H1 (cell line): ENCODE measurements around the gene OAS3. TPM values are rescaled to one million over a fixed set of nuclear protein-coding genes. Genes with fewer than 3 reads are reported as not detected.

Source experiments
- CTCF ChIA-PET: fragments of 300-600 bp; sonication (Branson Sonifier 250); formaldehyde crosslinking; loops from one replicate; lab custom pipeline; 2021; ENCODE audit not compliant: partially characterized antibody; lab: Charles Lee
- POLR2A ChIA-PET: fragments of 300-600 bp; sonication (Branson Sonifier 250); formaldehyde crosslinking; loops from one replicate; lab custom pipeline; 2021; ENCODE audit warnings: inconsistent platforms; ENCODE audit not compliant: partially characterized antibody; lab: Charles Lee
- DNase-seq, 2 experiments: peaks; one replicate each; pipeline versions ENCODE4 v3.0.0 to v3.0.0-alpha.2; 2010 to 2022; ENCODE audit warnings: low spot score in 2 of 2, low read depth in 1 of 2, mixed read lengths in 1 of 2
- FAIRE-seq: peaks from 2 replicates; lab custom pipeline; 2011; peaks lifted over from hg19 to GRCh38; lab: Jason Lieb, UNC
- H2AFZ ChIP-seq: 2 replicates; pipeline ENCODE4 v1.8.1; 2012; ENCODE audit warnings: low read length, inconsistent platforms
- H2AK5ac ChIP-seq: 2 replicates; pipeline ENCODE4 v1.6.1; 2013; ENCODE audit warnings: low read depth, low read length
- H2BK120ac ChIP-seq: replicated peaks from 2 replicates; pipeline ENCODE3; 2013; ENCODE audit warnings: low read depth, low read length, inconsistent platforms
- H2BK12ac ChIP-seq: 2 replicates; pipeline ENCODE4 v1.6.1; 2013; ENCODE audit warnings: low read depth, low read length
- H2BK15ac ChIP-seq: 2 replicates; pipeline ENCODE4 v1.6.1; 2013; ENCODE audit warnings: low read length
- H2BK20ac ChIP-seq: 2 replicates; pipeline ENCODE4 v1.6.1; 2013; ENCODE audit warnings: low read length
- H2BK5ac ChIP-seq: 2 replicates; pipeline ENCODE4 v1.6.1; 2013; ENCODE audit warnings: low read depth, low read length
- H3K14ac ChIP-seq: 2 replicates; pipeline ENCODE4 v1.6.1; 2013; ENCODE audit warnings: inconsistent platforms; ENCODE audit not compliant: insufficient read length
- H3K18ac ChIP-seq: 2 replicates; pipeline ENCODE4 v1.6.1; 2013; ENCODE audit warnings: low read length; ENCODE audit errors: extremely low read depth
- H3K23ac ChIP-seq: 2 replicates; pipeline ENCODE4 v1.6.1; 2013; ENCODE audit warnings: inconsistent platforms; ENCODE audit not compliant: insufficient read length
- H3K23me2 ChIP-seq: 2 replicates; pipeline ENCODE4 v1.6.1; 2013; ENCODE audit warnings: low read depth, low read length
- H3K27ac ChIP-seq: 2 replicates; pipeline ENCODE4 v1.6.1; 2011; ENCODE audit warnings: low read depth, low read length, inconsistent platforms
- H3K27me3 ChIP-seq, 4 experiments: replicated peaks in 1 of 4; 1 replicate in 1 of 4; 2 replicates in 3 of 4; pipeline versions ENCODE4 v1.6.1 to v1.8.1; 2011 to 2013; ENCODE audit warnings: low read length in 3 of 4, mild to moderate bottlenecking in 3 of 4, inconsistent platforms in 2 of 4, mixed read lengths in 2 of 4, moderate library complexity in 1 of 4; ENCODE audit not compliant: control insufficient read depth in 3 of 4, insufficient read depth in 3 of 4; ENCODE audit errors: extremely low read depth in 1 of 4
- H3K36me3 ChIP-seq, 4 experiments: 2 replicates each; pipeline versions ENCODE4 v1.6.1 to v1.8.1; 2011 to 2013; ENCODE audit warnings: mild to moderate bottlenecking in 4 of 4, low read length in 3 of 4, moderate library complexity in 2 of 4, control low read depth in 1 of 4, inconsistent platforms in 1 of 4; ENCODE audit not compliant: insufficient read depth in 4 of 4, control insufficient read depth in 2 of 4
- H3K4ac ChIP-seq: replicated peaks from 2 replicates; pipeline ENCODE3; 2013; ENCODE audit warnings: low read length, low read depth, mixed read lengths, inconsistent platforms; ENCODE audit not compliant: insufficient read length
- H3K4me1 ChIP-seq, 4 experiments: replicated peaks in 1 of 4; 1 replicate in 1 of 4; 2 replicates in 3 of 4; pipeline versions ENCODE4 v1.6.1 to v1.8.1; 2011 to 2013; ENCODE audit warnings: low read length in 3 of 4, inconsistent platforms in 2 of 4, mixed read lengths in 1 of 4; ENCODE audit not compliant: insufficient read depth in 4 of 4, control insufficient read depth in 3 of 4
- H3K4me2 ChIP-seq, 2 experiments: 2 replicates each; pipeline versions ENCODE4 v1.6.1 to v1.8.1; 2011 to 2013; ENCODE audit warnings: low read depth in 2 of 2, low read length in 2 of 2, control low read depth in 1 of 2, inconsistent platforms in 1 of 2, mild to moderate bottlenecking in 1 of 2; ENCODE audit not compliant: insufficient read depth in 1 of 2
- H3K4me3 ChIP-seq, 4 experiments: fragments of 200-600, 300-600 bp in 1 of 4; sonication (generic), shearing (Covaris generic), sonication (Bioruptor Twin) in 1 of 4; 2 replicates each; pipeline versions ENCODE4 v1.5.1 to v1.8.1; 2011 to 2016; ENCODE audit warnings: low read length in 4 of 4, low read depth in 3 of 4, control low read depth in 2 of 4, inconsistent platforms in 2 of 4, mild to moderate bottlenecking in 2 of 4, mixed read lengths in 1 of 4, moderate library complexity in 1 of 4; ENCODE audit not compliant: insufficient read depth in 2 of 4; ENCODE audit errors: extremely low read depth in 1 of 4
- H3K56ac ChIP-seq: replicated peaks from 2 replicates; pipeline ENCODE3; 2013; ENCODE audit warnings: low read depth, mild to moderate bottlenecking, mixed read lengths, low read length, inconsistent platforms; ENCODE audit not compliant: insufficient read length
- H3K79me1 ChIP-seq: 2 replicates; pipeline ENCODE4 v1.6.1; 2013; ENCODE audit warnings: low read depth, low read length, control low read depth
- H3K79me2 ChIP-seq, 2 experiments: 2 replicates each; pipeline versions ENCODE4 v1.6.1 to v1.8.1; 2012 to 2013; ENCODE audit warnings: low read length in 2 of 2, mild to moderate bottlenecking in 2 of 2, inconsistent platforms in 1 of 2; ENCODE audit not compliant: insufficient read depth in 2 of 2, control insufficient read depth in 1 of 2
- H3K9ac ChIP-seq, 4 experiments: replicated peaks in 1 of 4; 1 replicate in 1 of 4; 2 replicates in 3 of 4; pipeline versions ENCODE4 v1.6.1 to v1.8.1; 2011 to 2013; ENCODE audit warnings: low read depth in 3 of 4, low read length in 3 of 4, control low read depth in 2 of 4, mild to moderate bottlenecking in 2 of 4, moderate library complexity in 2 of 4, inconsistent platforms in 1 of 4; ENCODE audit errors: extremely low read depth in 1 of 4
- H3K9me3 ChIP-seq, 2 experiments: 2 replicates each; pipeline versions ENCODE4 v1.6.1 to v1.8.1; 2012 to 2013; ENCODE audit warnings: mild to moderate bottlenecking in 2 of 2, moderate library complexity in 2 of 2, control low read depth in 1 of 2, inconsistent platforms in 1 of 2, low read depth in 1 of 2, low read length in 1 of 2, mixed read lengths in 1 of 2; ENCODE audit not compliant: insufficient read depth in 2 of 2
- H4K20me1 ChIP-seq, 2 experiments: replicated peaks in 1 of 2; 2 replicates each; pipeline versions ENCODE3 to v1.8.1; 2011 to 2013; ENCODE audit warnings: inconsistent platforms in 2 of 2, low read length in 2 of 2, mild to moderate bottlenecking in 1 of 2; ENCODE audit not compliant: insufficient read depth in 2 of 2, control insufficient read depth in 1 of 2
- H4K5ac ChIP-seq: 2 replicates; pipeline ENCODE4 v1.6.1; 2013; ENCODE audit warnings: low read length, low read depth, mixed read lengths, inconsistent platforms; ENCODE audit not compliant: insufficient read length
- H4K8ac ChIP-seq: 2 replicates; pipeline ENCODE4 v1.8.0; 2013; ENCODE audit warnings: mild to moderate bottlenecking, moderate library complexity, low read length, inconsistent platforms; ENCODE audit not compliant: insufficient read depth; ENCODE audit errors: extremely low read depth
- H4K91ac ChIP-seq: replicated peaks from 2 replicates; pipeline ENCODE3; 2013; ENCODE audit warnings: low read length, mixed read lengths, inconsistent platforms; ENCODE audit not compliant: insufficient read length
- BACH1 ChIP-seq: IDR thresholded peaks from 2 replicates; pipeline ENCODE4 v1.6.1; 2012; ENCODE audit warnings: low read length, improper control_type of control experiment
- KDM1A ChIP-seq: fragments of 200-600, 300-600 bp; sonication (generic); IDR thresholded peaks from 2 replicates; pipeline ENCODE4 v1.7.1; 2016; ENCODE audit warnings: mild to moderate bottlenecking, low read length, borderline replicate concordance
- WGBS, 2 experiments: shearing (Covaris generic) in 1 of 2; methylation state at CpG; one replicate each; pipeline versions ENCODE4 v1.1.6 to v1.1.7; 2013 to 2015; ENCODE audit warnings: low lambda C conversion rate in 2 of 2, mixed read lengths in 2 of 2, inconsistent platforms in 1 of 2, low coverage in 1 of 2, missing lambda C conversion rate in 1 of 2; ENCODE audit not compliant: insufficient replicate concordance in 2 of 2, insufficient coverage in 1 of 2, insufficient read length in 1 of 2; ENCODE audit errors: extremely low coverage in 1 of 2, missing lambda C conversion rate in 1 of 2; 5-methylcytosine and 5-hydroxymethylcytosine counted together
- polyA plus RNA-seq, 7 experiments: library from polyadenylated mRNA; depleted of rRNA in 3 of 7; stranded (reverse) in 5 of 7; unstranded in 2 of 7; fragments of >200 nt in 5 of 7; fragments of 200-250 nt in 2 of 7; gene quantifications; 1 replicate in 5 of 7; 2 replicates in 1 of 7; 4 replicates in 1 of 7; pipeline versions ENCODE4 v1.2.1 to v1.2.3, GENCODE V29; 2011 to 2013; ENCODE audit warnings: missing spikeins in 2 of 7, mixed read lengths in 2 of 7
- total RNA-seq: library from RNA; stranded (reverse); fragmentation: NEBNext Ultra II Directional; extraction: Animal tissue kit (Norgen Biotek cat#: 25700); gene quantifications from 2 replicates; pipeline ENCODE4 v1.2.1, GENCODE V29; 2021

The OAS3 gene
- total and polyA plus RNA-seq, 2 of the 8 experiments (the other 6 are each of a cell fraction or from before 2014, with no cell fraction given), result 0.73 to 3.7 TPM

- 0 out of 2 replicates have a peak, but pooled peaks have one; percentile 5 for TF ChIP-seq KDM1A
- no peak for TF ChIP-seq BACH1
- Histone ChIP-seq H2BK20ac (no peak overlapping the region), H4K20me1 (no peaks in the 10 kb centered on the region), H3K18ac (no peak overlapping the region), H4K5ac (no peak overlapping the region), H3K9ac (no peak overlapping the region), H3K4me1 (0 out of 7 replicates have a peak, but pooled peaks cover 0 to 3% (median 0%) of the 10 kb centered on the region in 4 experiments), H3K36me3 (no peaks in the 10 kb centered on the region), H3K79me1 (no peaks in the 10 kb centered on the region), H2AK5ac (no peak overlapping the region), H3K79me2 (no peaks in the 10 kb centered on the region), H3K23me2 (no peaks in the 10 kb centered on the region), H4K8ac (no peak overlapping the region), H3K14ac (no peak overlapping the region), H2AFZ (no peak overlapping the region), H2BK120ac (no peak overlapping the region), H4K91ac (no peak overlapping the region), H3K4me2 (no peak overlapping the region), H3K27me3 (no peaks in the 10 kb centered on the region), H3K4me3 (no peak overlapping the region), H3K4ac (no peak overlapping the region), H2BK5ac (no peak overlapping the region), H3K27ac (no peak overlapping the region), H3K9me3 (no peaks in the 10 kb centered on the region), H2BK15ac (no peak overlapping the region), H2BK12ac (no peak overlapping the region), H3K56ac (no peak overlapping the region), H3K23ac (no peak overlapping the region)
- ChIA-PET POLR2A (no interaction called here), CTCF (interaction anchor here (0.8 to 1.0 kb wide), 2 partner anchors 47 to 55 kb away, joined by 3 read pairs; no protein-coding TSS in a partner anchor)
- no peak for FAIRE-seq
- WGBS, 2 experiments, result 93% methylated on average over 5 of the region's 5 CpGs; no CpG with 5 or more reads in 1 of the 2 experiments
- DNase-seq, result no peak
Measured at GRCh38 chr12:112947761-112948160, 9.5 kb downstream of the OAS3 start.
